Fibroblast of pulmonary artery (primary cell): ENCODE measurements around the gene LMTK3.

ENCODE experiments used
- DNase-seq: peaks from one replicate; pipeline ENCODE4 v3.0.0-alpha.2; 2010; ENCODE audit warnings: low read depth
- H3K4me3 ChIP-seq: replicated peaks from 2 replicates; pipeline ENCODE4 v1.5.1; 2011; ENCODE audit warnings: low read depth, mild to moderate bottlenecking, control low read depth, low read length, moderate library complexity
- CTCF ChIP-seq: IDR thresholded peaks from 2 replicates; pipeline ENCODE4 v1.5.1; 2011; ENCODE audit warnings: mild to moderate bottlenecking, control low read depth, low read length, inconsistent platforms; ENCODE audit errors: missing control alignments

Gene LMTK3

GRCh38 chr19:48456864-48457263 lies 54.8 kb downstream of the LMTK3 start:
- no peak overlapping the region for H3K4me3 ChIP-seq
- DNase-seq, result no peak
- no peak for TF ChIP-seq CTCF

GRCh38 chr19:48455908-48456562 lies 55.6 kb downstream of the LMTK3 start:
- no peak overlapping the region for H3K4me3 ChIP-seq
- TF ChIP-seq CTCF, result no peak

GRCh38 chr19:48455171-48455907 lies 56.3 kb downstream of the LMTK3 start, which contains the start of gene KCNJ14:
KCNJ14 (plus strand) TSS chr19:48455574; CDS start chr19:48461725, 6,151 bp downstream.
- H3K4me3 ChIP-seq, result no peak within 1 kb of the TSS
- no peak for DNase-seq
- no peak for TF ChIP-seq CTCF

More at GRCh38 chr19:48455908-48456562, 55.6 kb downstream of the LMTK3 start:
- DNase-seq, result no peak

GRCh38 chr19:48454150-48454730 lies 57.4 kb downstream of the LMTK3 start:
- DNase-seq, result no peak
- no peak for TF ChIP-seq CTCF

GRCh38 chr19:48452289-48453190 lies 59.1 kb downstream of the LMTK3 start:
- no peak for DNase-seq
- no peak overlapping the region for H3K4me3 ChIP-seq
- TF ChIP-seq CTCF, result no peak

More at GRCh38 chr19:48454150-48454730, 57.4 kb downstream of the LMTK3 start:
- H3K4me3 ChIP-seq, result no peak overlapping the region

- H3K4me3 ChIP-seq, result no peak overlapping the region
- no peak for TF ChIP-seq CTCF
- no peak for DNase-seq
Measured at GRCh38 chr19:48451624-48452023, 60.0 kb downstream of the LMTK3 start.
